SK-MEL-5 (cell line): ENCODE results near the gene ACTL7B. TPM values are rescaled to one million over a fixed set of nuclear protein-coding genes. Genes with fewer than 3 reads are reported as not detected.

Source experiments
- DNase-seq: peaks from one replicate; pipeline ENCODE4 v3.0.0-alpha.2; 2016; ENCODE audit warnings: low read depth, low spot score
- in situ Hi-C: cut with HindIII; loops from 2 replicates; pipeline ENCODE4 v1.10.0; 2016; ENCODE audit warnings: low sequenced_read_pairs, high pct_unique_total_duplicates, low pct_unique_long_range_greater_than_20kb
- small RNA-seq, 2 experiments: library from RNA; depleted of rRNA; stranded (forward); fragments of <200 nt; gene quantifications; one replicate each; pipeline ENCODE3, GENCODE V24; 2014
- total RNA-seq: library from RNA; depleted of rRNA; stranded (reverse); fragments of >200 nt; shearing (Covaris generic); gene quantifications from 2 replicates; pipeline ENCODE4 v1.2.3, GENCODE V29; 2014; rRNA removed

The ACTL7B gene
- total RNA-seq, 1 experiment from 2014 or later: not detected

DNA sequence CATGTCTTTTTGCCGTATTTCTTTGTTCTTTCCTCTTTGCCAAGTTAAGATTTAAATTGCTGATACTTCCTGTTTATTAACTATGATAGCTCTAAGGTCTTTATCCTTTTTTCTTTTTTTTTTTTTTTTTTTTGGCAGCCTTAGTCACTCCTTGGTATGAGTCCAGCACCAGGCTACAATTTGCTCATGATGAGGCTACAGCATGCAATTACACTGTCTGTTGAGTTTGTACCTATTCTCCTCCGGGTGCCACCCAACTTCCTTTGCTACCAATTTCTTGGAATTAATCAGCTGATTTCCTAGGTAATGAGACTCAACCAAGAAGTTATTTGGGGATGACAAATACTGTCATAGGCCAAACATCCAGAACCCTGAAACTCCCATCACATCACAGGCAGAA is 25.5 kb downstream of the ACTL7B start:
- in situ Hi-C loops: no loop called here
- DNase-seq: no peak

DNA sequence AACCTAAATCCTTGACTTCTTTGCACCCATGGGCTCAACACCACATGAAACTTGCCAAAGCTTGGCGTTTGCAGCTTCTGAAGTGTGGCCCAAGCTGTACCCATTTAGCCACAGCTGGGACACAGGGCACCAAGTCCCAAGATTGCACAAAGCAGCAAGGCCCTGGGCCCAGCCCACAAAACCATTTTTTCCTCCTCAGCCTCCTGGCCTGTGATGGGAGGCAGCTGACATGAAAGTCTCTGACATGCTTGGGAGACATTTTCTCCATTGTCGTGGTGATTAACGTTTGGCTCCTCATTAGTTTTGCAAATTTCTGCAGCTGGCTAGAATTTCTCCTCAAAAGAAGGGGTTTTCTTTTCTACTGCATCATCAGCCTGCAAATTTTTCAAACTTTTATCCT is 32.0 kb downstream of the ACTL7B start:
- no peak for DNase-seq
- in situ Hi-C loops: no loop called here

DNA sequence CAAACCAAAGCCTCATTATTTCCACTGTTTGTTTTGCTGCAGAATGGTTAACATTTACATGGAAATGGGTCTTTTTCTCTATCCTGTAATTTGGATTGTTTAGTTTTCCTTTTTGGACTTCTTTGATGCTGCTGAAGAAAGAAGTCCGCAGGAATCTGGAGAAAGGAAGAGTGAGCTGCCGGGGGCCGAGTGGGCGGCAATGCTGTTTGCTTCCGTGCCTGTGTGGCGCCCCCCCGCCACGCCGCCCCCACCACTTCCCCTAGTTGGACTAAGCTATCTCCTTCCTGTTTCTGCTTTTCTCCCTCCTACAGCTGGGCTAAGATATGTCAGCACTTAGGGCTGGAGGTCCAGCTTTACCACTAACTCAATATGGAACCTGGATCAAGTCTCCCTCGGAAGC is 39.7 kb downstream of the ACTL7B start:
- DNase-seq: no peak
- in situ Hi-C loops: no loop called here

DNA sequence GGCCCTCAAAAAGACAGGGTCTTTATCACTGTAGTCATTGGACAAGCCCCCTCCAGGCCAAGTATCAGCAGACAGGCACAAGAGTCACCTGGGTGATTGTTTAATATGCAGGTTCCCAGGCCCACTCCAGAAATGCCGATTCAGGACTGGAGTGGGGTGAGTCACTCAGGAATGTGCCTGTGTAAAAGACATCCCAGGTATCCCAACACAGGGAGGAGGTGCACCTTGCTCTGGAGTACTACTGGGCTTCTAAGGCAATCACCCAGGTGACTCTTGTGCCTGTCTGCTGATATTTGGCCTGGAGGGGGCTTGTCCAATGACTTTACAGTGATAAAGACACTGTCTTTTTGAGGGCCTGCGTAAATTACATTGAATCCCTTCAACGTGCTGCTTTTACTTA is 40.6 kb downstream of the ACTL7B start:
- in situ Hi-C loops: no loop called here
- no peak for DNase-seq

DNA sequence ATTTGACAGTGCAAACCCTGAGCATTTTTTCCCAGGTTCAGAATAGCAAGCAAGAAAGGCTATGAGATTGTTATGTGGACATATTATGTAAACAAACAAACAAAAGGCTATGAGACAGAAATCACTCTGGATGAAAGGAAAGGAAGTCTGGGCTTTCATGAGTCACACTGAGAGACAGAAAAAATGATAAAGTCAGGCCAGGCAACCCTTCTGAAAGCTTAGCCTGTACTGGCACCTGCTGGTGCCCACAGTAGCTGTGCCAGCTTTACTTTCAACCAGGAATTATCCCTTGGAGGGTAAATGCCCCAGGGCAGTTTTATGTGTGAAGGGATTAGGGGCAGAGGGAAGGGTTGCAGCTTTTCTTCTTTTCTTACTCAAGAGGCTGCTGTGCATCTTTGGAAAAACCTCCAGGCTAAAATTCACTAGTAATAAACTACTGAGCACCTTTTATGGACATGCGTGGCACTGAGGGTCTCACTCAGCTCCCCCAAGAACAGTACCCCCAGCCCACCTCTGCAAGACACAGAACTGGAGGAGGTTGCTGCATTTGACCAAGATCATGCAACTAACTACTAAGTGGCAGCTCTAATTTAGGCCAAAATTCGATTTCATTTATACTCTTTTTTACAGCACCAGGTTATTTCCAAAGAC is 41.7 kb downstream of the ACTL7B start:
- in situ Hi-C loops: no loop called here
- DNase-seq: peak; percentile 69

DNA sequence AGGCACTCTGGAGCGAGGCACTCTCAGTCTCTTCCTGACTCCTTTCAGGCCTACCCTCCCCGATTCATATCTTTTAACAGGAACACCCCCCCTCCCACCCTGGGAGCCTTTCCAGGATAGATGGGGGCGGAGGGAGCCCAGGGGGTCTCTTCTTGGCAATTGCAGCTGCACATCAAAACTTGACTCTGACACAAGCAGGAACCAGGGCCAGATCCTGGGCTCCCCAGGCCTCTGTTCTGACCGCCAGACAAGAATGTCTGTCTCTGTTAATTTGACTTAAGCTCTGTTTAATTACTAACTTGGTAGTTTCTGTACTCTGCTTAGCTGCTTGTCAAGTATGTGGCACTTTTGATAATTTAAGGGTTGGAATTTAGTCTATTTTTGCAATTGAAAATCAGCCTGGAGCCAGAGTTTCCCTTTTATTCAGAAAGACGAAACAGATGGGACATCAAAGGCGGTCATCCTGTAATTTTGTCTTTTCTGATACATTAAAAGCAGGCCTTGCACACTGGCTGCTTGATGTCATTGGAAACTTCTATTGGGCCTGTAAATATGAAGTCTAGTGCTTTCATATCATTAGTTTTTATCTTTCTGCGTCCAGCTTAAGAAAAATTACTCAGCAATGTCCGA is 43.3 kb downstream of the ACTL7B start:
- in situ Hi-C loops: no loop called here
- DNase-seq: no peak

DNA sequence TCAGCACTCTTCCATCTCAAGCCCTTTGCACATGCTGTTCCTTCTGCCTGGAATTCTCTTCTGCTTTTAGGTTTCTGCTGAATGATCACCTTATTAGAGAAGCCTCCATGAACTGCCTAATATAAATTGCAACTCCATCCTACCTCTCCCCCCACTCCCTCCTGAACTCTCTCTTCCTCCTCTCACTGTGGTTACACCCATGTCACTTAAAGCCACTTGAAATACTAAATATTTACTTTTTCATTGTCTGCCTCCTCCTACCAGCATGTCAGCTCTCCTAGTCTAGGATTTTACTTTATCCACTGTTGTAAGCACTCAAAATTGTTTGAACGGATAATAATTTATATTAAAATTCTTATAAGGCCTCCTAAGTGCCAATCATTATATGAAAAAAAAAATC is 43.8 kb downstream of the ACTL7B start:
- DNase-seq: no peak
- in situ Hi-C loops: no loop called here

DNA sequence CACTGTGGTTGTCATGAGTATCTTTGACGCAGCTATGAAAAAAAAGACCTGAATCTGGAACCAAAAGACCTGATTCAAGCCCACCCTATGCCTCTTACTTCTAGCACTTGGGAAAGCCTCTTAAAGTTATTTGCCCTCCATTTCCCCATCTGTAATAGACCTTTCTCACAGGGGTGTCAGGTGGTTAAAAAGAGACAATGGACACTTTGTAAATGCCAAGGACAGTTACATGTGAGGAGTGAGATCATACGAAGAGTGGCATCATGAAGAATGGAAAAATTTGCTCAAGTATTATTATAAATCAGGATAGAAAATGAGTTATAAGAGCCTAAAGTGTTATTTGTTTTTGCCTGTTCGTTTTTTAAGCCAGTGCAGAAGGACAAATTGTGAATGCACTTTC is 46.5 kb downstream of the ACTL7B start:
- in situ Hi-C loops: no loop called here
- peak; percentile 68 for DNase-seq

Small RNAs within 50 kb of the gene (small RNA-seq; reads per million reads assigned to genes)
- gene AL359692.1: 0 reads per million in 2 experiments

Other genes starting within 250 kb of the ACTL7B start
- not detected in 2 replicates for gene ACTL7A, start 6.3 kb upstream of the ACTL7B start, total RNA-seq
- gene ELP1, start 78.1 kb upstream of the ACTL7B start, total RNA-seq: 38.7 and 39.2 TPM in 2 replicates
- 11.8 and 14.1 TPM in 2 replicates for gene ABITRAM, start 78.4 kb upstream of the ACTL7B start, total RNA-seq
- 58.8 and 61.6 TPM in 2 replicates for gene CTNNAL1, start 157.5 kb upstream of the ACTL7B start, total RNA-seq